Tracheal epithelial cell (primary cell): ENCODE measurements around the gene ZBTB7A. TPM values are rescaled to one million over a fixed set of nuclear protein-coding genes. Genes with fewer than 3 reads are reported as not detected.

ENCODE experiments used
- total RNA-seq: library from RNA; depleted of rRNA; stranded (reverse); fragments of >200 nt; gene quantifications from 2 replicates; pipeline ENCODE4 v1.2.1, GENCODE V29; 2014

The ZBTB7A gene
- 34.5 and 35.9 TPM in 2 replicates for total RNA-seq

DNA sequence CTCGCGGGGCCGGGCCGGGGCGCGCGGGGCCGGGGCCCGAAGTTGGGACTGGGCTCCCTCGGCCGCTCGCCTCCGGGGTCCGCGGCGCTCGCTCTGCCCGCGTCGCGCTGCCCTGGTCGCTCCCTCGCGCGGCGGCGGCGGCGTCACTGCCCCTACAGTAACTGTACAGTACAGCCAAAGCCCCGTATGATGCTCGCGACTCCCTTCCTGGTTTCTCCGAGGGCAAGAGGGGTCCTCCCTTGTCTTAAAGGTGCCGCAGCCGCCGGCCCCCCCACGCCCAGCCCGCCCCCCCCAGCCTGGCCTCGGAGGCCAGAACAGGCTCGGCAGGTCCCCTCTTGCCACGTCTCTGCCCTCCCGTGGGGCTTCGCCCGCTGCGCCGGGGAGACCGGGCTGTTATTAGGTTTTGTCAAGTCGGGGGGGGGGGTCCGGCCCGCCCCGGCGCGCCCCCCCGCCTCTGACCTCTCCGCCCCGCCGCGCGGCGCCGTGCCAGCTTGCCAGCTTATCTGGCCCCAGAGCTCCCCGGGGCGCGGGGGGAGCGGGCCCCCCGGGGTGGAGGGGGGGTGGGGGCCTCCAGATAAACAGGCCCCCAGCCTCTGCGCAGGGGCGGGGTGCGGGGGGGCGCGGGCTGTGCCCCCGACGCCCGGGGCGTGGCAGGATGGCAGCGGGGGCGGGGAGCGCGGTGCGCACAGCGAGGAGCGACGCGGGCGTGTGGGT, at the start of gene ZBTB7A:
ZBTB7A (minus strand) TSS at position 218 of the 714 bp plus-strand sequence. CDS start 11,667 bp downstream, outside the sequence.

GRCh38 chr19:4007021-4007835, 59.5 kb downstream of the ZBTB7A start, which contains the start of gene PIAS4:
Gene PIAS4, plus strand, starts transcription at chr19:4007736. Its CDS starts 25 bp downstream, at chr19:4007761.

Other genes starting within 250 kb of the ZBTB7A start
- gene ZFR2, start 197.9 kb downstream of the ZBTB7A start, total RNA-seq = not detected in 2 replicates
- not detected in 2 replicates for gene ATCAY, start 186.2 kb downstream of the ZBTB7A start, total RNA-seq
- gene NMRK2, start 133.8 kb downstream of the ZBTB7A start, total RNA-seq = not detected in 2 replicates
- gene DAPK3, start 95.8 kb downstream of the ZBTB7A start, total RNA-seq = 60.1 and 153 TPM in 2 replicates
- gene EEF2, start 81.4 kb downstream of the ZBTB7A start, total RNA-seq = 3,484 and 4,939 TPM in 2 replicates
- 12.8 and 18.3 TPM in 2 replicates for gene PIAS4, start 59.2 kb downstream of the ZBTB7A start, total RNA-seq
- 155 and 173 TPM in 2 replicates for gene MAP2K2, start 57.2 kb upstream of the ZBTB7A start, total RNA-seq
- gene CREB3L3, start 86.7 kb upstream of the ZBTB7A start, total RNA-seq = not detected in 2 replicates
- gene SIRT6, start 115.7 kb upstream of the ZBTB7A start, total RNA-seq = 9.0 and 28.0 TPM in 2 replicates
- gene ANKRD24, start 115.8 kb upstream of the ZBTB7A start, total RNA-seq = 0.72 TPM in 1 of 2 replicates, not detected in the other
- 0.96 TPM in 1 of 2 replicates, not detected in the other for gene EBI3, start 162.6 kb upstream of the ZBTB7A start, total RNA-seq
- 18.5 and 20.2 TPM in 2 replicates for gene YJU2, start 180.2 kb upstream of the ZBTB7A start, total RNA-seq
- gene SHD, start 212.4 kb upstream of the ZBTB7A start, total RNA-seq = not detected in 2 replicates
- not detected in 2 replicates for gene TMIGD2, start 235.5 kb upstream of the ZBTB7A start, total RNA-seq
- 1.9 TPM in 1 of 2 replicates, not detected in the other for gene FSD1, start 237.7 kb upstream of the ZBTB7A start, total RNA-seq